TTC549 (cell line): ENCODE measurements around the gene HEPACAM2.

Source experiments
- FAIRE-seq: peaks from 2 replicates; lab custom pipeline; 2012; peaks lifted over from hg19 to GRCh38; lab: Jason Lieb, UNC

Gene HEPACAM2

DNA sequence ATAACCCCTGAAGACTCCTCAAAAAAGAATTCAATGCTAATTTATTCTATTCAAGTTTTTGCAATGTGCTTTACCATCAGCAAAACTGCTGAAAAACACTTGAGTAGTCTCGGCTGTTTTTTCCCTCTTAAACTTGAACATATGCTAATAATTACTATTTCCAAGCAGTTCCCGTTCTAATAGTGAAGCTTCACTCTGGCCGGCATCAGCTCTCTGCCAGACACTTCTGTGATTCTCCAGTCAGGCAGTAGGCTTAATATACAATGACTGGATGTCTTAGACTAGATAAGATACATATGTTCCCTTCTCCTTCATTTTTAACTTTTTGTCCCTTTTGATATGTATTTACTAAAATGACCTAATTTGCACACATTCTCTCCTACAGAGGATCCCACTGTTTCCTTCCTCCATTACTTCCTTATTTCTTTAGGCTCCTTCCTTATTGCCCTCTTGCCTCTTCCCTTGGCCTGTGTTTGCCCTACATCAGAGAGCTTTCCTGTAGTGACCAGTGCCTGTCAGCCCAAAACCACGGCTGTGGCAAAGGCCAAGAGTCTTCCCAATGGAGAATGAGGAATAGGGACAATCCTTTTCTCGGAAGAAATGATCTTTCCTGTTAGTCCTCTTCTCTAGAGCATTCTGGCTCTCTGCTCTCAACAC, 23.5 kb downstream of the HEPACAM2 start:
- FAIRE-seq = no peak

DNA sequence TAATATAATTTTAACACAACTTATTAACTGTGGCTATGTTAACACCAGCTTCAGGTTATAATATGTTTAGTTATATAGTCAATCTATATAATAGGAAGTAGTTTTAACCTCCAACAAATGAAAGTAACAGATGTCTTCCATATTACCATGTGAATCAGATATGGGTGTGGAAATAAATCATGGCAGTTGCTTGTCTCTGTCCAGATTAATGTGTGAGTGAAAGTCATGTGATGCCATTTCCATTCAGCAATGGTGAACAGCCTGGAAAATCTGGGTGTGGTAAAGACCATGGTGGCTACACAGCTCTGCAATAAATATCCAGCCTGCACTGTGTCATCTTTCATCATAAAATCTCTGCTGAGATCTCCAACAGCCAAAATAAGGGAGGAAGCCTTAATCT, 27.8 kb downstream of the HEPACAM2 start:
- no peak for FAIRE-seq

DNA sequence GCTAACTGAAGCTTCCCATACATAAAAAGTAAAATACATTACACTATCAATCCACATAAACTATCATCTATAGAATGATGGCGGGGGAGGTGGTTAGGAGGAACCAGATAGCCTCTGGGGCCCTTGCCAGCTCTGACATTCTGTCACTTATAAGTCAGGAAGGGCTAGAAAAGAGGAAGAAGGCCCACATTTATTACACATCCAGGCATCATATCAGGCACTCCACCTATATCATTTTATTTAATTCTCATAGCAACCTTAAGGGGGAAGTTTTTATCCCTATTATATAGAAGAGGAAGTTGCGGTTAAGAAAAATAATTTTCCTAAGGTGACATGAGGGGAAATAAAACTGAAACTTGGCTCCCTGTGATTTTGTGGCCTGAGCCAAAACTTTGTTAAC, 29.9 kb downstream of the HEPACAM2 start:
- no peak for FAIRE-seq

DNA sequence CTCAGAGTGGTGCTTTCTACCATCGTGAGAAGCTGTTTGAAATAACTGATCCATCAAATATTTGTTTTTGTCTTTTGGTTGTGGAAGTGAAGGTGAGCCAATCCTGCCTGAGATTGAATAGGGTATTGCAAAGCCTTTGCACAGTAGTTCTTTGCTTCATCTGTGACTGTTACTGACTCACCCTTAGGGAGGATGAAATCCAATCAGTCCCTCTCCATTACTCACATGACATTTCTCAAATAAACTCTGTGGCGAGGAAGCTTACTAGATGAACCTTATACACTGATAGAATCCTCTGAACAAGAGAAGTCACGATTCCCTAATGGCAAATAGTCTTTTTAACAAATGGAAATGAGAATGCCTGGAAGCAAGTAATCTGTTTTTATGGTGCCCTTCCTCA, 31.9 kb downstream of the HEPACAM2 start:
- FAIRE-seq = no peak

DNA sequence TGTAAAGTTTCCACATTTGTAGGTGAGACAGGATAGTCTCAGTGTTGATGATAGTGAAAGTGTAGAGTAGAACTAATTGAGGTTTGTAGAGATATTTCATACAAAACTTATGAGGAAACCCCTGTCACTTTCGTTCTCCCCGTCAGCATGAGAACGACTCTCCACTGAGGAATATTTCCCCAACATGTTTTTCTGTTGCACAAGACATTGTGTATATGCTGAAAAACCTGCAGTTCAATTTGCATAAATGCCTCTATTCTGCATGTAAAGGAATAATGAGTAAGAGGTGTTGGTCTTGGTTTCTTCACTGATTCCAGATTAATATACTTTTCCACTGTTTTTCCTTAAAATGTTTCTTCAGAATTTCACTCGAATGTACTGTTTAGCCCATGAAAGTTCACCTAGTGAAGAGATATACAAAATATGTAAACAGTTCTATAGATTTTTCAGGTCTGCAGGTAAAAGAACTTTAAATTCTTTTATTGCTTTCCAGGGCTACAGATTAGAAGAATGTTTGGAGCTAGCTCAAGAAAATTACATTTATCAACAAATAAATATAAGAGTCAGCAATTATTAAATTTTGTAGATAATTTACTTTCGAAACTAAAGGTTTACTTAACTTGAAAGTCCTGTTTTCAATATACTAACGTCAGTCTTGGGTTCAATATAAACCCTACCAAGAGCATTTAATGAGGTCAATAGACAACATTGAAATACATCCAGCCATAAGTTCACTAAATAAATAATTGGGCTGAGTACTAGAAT, 37.2 kb downstream of the HEPACAM2 start:
- FAIRE-seq = no peak

DNA sequence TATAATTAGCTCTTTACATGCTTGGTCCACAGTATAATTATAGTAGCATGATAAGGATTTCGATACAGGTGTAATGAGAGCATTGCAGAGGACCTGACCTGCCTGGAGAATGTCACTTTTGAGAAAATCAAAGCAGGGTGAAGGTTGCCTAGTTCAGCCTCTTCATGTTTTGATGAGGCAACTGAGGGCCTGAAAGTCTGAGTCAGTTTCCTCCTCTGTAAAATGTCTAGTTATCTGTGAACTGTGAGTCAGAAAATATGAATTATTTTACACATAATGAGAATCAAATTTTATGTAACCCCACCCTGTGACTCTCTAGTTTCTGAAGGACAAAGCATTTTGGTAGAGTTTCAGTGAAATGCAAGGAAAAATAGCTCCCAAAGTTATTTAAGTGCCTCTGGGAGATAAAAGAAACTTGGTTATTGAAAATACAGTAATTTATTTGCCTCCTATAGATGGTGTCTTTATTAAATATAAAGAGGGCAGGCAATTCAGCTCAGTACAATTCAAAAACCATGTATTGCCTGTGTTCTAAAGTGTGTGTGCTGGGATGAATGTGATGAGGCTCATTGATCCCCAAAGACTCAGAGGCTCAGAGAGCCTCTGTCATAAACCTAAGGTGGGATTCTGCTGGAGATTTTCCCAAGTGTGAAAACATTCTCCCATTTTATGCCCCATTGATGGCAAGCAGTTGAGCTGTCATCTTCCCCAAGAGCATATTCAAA, 40.8 kb downstream of the HEPACAM2 start:
- FAIRE-seq = no peak

DNA sequence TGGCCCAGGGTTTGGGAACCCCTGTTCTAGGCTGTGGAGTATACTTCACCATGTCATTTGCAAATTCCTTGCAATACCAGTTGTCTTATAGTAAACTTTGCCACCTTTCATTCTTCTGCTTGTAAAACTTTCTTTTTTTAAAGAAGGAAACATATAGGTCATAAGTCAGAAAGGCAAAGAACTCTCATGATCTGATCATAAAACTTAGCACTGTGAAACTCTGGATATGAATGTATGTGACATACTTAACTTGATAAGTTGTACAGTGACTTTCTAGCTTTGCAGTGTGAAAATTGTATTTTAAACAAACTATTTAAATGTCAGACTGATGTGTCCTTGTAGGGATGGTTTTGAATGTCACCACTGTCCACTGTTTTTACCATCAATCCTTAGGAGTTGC, 47.1 kb downstream of the HEPACAM2 start:
- no peak for FAIRE-seq

DNA sequence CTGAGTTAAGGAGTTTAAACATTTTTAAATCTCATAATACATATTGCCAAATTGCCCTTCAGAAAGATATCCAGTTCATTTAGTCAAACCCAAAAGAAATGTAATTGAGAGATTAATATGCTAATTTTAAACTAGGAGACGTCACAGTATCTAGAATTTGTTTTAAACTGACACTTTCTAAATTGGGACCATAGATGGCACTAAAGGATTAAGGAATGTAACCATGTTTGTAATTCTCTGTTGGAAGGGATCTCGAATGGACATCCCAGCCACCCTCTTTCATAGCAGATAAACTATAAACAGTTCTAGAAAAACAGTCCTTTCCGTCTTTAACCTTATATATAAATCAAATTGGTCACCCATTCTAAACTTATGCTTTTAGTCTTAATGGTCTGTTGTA, 48.1 kb downstream of the HEPACAM2 start:
- FAIRE-seq = no peak

DNA sequence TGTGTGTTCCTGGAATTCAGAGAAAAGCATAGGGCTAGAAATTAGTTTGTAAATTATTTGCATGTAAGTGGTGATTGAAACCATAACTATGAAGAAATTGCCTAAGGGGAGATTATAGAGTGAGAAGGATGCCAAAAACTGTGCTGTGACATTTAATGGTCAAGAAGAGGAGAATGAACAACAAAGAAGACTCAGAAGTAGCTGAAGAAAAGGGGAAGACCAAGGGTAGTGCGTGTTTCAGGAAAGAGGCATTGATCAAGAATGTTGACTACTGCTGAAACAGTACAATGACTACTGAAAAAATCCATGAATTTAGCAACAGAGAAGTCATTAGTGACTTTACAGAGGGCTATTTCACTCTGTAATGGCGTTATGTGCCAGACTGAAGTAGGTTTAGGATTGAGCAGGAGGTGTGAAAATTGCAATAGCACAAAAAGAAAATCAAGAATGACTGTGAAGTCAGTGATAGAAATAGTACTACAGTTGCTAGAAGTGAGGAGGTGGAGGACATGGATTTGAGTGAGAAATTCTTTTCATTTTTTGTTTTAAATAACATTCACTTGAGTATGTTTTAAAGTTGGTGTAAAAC, 49.2 kb downstream of the HEPACAM2 start:
- FAIRE-seq = no peak

DNA sequence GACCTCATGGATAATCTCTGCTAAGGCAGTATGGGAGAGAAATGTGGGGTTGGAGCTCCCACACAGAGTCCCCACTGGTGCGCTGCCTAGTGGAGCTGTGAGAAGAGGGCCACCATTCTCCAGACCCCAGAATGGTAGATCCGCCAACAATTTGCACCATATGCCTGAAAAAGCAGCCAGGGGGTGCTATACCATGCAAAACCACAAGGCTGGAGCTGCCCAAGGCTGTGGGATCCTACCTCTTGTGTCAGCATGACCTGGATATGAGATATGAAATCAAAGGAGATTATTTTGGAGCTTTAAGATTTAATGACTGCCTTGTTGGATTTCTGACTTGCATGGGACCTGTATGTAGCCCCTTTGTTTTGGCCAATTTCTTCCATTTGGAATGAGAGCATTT, 51.0 kb downstream of the HEPACAM2 start:
- no peak for FAIRE-seq

DNA sequence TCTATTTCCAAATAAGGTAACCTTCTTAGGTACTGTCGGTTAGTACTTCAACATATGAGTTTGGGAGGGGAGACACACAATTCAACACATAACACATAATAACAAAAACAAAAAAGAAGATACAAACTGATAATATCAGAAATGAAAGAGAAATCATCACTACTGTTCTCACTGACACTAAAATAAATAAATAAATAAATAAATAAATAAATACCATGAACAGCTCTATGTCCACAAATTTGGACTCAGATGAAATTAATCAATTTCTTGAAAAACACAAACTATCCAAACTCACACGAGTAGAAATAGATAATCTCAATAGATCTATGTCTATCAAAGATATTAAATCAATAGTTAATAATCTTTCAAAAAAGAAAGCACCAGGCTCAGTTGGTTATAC, 53.6 kb downstream of the HEPACAM2 start:
- no peak for FAIRE-seq

DNA sequence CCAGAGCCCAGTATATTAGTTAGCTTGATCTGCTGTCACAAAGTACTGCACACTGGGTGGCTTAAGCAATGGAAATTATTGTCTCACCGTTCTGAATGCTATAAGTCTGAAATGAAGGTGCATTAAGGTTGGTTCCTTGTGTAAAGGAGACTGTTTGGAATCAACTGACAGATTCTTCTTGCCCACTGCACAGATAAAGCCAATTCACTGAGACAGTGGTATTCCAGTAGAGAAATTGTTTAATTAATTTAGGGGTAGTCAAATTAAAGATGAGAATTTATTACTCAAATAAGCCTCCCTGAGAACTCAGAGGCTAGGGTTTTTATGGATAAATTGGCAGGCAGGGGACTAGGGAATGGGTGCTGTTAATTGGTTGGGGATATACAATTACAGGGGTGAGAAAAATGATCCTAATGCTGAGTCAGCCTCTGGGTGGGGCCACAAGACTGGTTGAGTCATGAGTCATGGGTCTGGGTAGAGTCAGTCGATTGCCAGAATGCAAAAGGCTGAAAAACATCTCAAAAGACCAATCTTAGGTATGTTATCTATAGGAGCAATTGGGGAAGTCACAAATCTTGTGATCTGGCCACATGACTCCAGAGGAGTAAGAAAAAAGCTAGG, 54.6 kb downstream of the HEPACAM2 start:
- FAIRE-seq = no peak

DNA sequence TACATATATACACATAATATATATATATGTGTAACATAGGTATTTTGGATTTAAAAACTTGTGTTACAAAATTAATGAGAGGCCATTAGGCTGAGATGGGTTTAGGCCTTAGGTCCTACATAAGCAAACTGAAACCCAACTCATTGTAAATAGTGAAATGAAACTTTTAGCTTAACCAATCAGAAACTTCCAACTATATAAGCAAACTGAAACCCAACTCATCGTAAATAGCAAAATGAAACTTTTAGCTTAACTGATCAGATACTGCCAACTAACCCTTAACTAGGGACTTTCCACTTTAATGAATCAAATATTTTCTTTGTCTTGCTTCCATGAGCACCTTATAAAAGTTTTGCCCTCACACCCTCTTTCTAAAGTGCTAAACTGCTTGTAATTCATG, 60.8 kb downstream of the HEPACAM2 start:
- FAIRE-seq = no peak

DNA sequence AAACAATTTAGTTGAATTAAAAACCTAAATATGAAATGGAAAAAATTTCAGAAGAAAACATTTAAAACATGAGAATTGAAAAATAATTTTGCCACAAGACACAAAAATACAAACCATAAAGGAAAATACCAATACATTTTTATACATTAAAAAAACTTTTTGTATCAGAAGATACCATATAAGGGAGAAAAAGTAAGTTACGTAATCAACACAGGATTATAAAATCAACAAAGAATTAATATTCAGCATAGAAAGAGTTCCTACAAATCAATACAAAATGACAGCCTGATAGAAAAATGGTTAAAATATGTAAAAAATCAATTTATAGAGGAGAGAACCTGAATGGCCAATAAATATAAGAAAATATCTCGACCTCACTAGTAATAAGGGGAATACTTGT, 61.5 kb downstream of the HEPACAM2 start:
- no peak for FAIRE-seq

DNA sequence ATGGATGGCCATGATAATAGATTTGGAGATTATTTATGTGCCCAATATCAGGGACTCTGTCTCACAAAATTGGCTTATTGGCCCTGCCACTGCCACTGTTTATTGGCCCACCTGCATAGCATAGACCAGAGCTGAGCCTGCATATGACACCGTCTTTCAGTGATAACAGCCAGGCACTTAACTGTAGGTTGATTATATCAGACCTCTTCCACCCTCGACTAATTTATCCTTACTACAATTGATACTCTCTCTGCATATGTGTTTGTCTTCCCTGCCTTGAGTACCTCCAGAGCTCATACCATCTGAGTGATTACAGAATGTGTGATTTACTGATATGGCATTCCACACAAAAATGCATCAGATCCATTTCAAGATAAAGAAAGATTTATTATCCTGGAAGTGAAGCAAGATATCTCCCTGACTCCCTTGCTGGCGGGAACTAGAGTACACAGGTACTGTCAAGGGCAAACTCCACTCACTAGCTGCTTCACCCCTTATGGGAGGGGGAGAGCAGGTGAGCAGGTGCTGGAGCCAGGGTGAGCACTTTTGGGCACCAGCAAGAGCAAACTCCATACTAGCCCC, 65.0 kb downstream of the HEPACAM2 start:
- no peak for FAIRE-seq

DNA sequence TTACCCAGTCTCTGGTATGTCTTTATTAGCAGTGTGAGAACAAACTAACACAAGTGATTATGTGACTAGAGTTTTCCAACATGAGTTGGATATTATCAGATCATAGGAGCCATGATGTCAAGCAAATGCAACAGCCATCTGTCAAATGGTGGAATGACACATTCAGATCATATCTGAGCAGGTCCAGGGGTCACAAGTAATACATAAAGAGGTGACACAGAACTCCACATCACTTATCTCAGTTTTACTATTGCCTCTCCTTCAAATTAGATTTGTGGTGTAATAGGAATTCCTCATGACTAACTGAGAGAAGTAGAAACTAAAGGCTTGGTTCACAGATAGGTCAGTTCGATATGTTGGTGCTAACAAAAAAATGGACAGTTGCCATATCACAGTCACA, 65.9 kb downstream of the HEPACAM2 start:
- FAIRE-seq = no peak

DNA sequence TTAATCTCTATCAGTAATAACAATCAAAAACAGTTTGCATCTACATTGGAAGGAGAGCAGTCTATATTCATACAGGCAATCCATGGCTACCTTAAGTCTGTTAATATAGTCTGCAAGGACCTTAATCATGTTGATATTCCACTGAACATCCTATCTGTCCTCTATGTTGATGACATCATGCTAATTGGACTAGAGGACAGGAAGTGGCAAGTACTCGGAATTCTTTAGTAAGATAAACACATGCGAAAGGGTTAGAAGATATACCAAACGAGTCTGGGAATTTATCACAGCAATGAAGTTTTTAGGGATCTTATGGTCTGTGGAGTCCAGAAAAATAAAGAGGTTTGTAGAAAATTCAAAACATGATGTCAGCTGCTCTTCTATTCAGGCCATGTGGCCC, 66.8 kb downstream of the HEPACAM2 start:
- FAIRE-seq = no peak

DNA sequence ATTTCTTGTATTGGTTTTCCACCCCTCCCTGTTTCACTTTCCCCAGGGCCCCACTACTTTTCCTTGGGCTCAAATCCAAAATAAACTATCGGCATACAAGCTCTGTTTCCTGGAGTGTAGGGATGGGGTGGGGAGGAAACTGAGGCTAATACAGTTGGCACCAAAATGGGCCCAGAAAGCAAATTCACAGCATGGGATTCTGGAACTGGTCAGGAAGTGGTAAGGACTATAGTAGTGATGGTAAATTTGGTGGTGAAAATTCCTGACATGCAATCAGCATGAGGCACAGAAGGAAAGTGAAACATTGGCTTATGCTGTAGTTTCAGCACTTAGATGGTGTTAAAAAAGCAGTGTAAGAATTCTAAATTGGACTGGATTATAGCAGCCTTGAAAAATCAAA, 69.4 kb downstream of the HEPACAM2 start:
- no peak for FAIRE-seq

DNA sequence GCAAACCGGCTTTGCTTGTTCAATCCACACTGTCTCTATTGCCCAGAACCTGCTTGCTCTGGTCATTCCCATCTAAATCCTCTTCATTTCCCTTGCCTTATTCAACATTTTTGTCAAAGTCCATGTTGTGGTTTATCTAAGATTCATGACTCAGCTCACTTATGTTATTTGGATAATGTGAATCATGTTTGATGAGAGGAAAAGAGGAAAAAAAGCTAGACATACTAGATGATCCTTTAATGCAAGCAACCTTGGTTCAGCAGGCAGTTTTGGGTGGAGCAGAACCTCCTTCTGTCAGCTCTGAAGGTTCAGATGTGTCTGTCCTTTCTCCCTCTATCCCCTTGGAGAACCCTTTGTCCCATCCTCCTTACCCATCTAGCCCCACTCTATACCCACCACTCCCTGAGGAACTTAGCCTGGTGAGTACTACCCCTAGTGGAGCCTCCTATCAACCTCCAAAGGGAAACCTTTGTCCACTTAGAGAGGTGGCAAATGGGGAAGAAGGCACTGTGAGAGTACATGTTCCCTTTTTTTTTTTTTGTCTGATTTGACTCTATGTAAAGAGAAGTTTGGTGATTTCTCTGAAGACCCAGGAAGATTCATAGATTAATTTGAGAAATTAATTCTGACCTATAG, 76.0 kb downstream of the HEPACAM2 start:
- no peak for FAIRE-seq

DNA sequence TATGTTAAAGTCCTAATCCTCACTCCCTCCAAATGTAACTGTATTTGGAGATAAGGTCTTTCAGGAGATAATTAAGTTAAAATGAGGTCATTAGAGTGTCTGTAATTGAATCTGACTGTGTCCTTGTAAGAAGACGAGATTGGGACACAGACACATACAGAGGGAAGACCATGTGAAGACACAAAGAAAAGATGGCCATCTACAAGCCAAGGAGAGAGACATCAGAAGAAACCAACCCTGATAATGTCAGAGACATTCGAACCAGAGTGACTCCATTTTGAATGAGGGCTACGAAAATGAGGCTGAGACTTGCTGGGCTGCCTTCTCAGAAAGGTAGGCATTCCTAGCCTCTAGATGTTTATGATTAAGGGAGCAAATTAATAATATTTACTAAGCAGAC, 77.5 kb downstream of the HEPACAM2 start:
- no peak for FAIRE-seq

DNA sequence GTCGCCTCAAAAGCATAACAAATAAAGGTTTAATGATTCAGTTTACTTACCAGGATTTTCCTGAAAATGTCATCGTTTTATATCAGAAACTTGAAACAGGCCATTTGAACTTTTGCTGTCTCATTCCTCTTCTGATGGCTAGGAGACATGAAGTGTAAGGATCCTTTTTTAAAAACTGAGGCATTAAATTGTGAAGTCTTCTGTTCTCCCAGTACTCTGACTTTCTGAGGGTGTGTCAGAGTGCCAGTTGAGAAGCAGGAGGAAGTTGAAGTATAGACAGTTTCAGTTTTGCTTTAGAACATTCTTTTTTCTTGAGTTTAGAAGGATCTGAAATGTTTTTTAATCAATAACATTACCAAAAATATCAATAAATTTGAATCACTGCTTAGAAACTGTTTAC, 78.1 kb downstream of the HEPACAM2 start, which contains the start of gene SAMD9L:
TSS of gene SAMD9L (minus strand) at position 242 of the 400 bp plus-strand sequence. CDS start 12,414 bp downstream, outside the sequence.
- no peak for FAIRE-seq

DNA sequence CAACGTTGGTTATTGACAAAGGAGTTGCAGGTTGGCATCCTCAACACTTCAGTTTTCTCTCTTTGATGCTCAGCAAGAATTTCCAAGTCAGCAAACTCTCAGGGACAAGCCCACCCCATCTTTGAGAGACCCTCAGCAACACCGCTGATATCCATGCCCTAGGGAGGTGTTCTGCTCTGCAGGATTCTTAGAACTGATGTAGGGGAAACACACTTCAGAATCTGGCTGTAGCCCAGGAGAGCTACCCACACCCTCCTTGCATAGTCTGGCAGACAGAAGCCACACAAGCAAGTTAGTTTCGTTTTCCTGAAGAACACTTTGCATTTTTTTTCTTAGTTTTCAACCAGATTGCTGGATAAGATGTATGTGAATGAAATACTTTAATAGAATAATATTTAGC, 78.9 kb downstream of the HEPACAM2 start:
- no peak for FAIRE-seq
